H9 (cell line): ENCODE measurements around the gene SLC30A5. TPM values are rescaled to one million over a fixed set of nuclear protein-coding genes. Genes with fewer than 3 reads are reported as not detected.

Experiments
- DNase-seq: peaks from one replicate; pipeline ENCODE4 v3.0.0-alpha.2; 2017
- H2AFZ ChIP-seq: one replicate; pipeline ENCODE4 v1.6.1; 2013; ENCODE audit warnings: mild to moderate bottlenecking, low read length, control low read depth, moderate library complexity
- H2AK5ac ChIP-seq: 2 replicates; pipeline ENCODE4 v1.6.1; 2013; ENCODE audit warnings: low read length, control low read depth, mixed read lengths; ENCODE audit not compliant: insufficient read length
- H2BK120ac ChIP-seq: one replicate; pipeline ENCODE4 v1.6.1; 2013; ENCODE audit warnings: low read depth, mild to moderate bottlenecking, low read length, control low read depth, inconsistent platforms; ENCODE audit not compliant: poor library complexity, severe bottlenecking
- H2BK12ac ChIP-seq: 2 replicates; pipeline ENCODE4 v1.6.1; 2013; ENCODE audit warnings: low read length, control low read depth, mixed read lengths, low read depth; ENCODE audit not compliant: insufficient read length
- H2BK15ac ChIP-seq: 2 replicates; pipeline ENCODE4 v1.6.1; 2013; ENCODE audit warnings: low read depth, low read length, control low read depth
- H2BK20ac ChIP-seq: one replicate; pipeline ENCODE4 v1.6.1; 2013; ENCODE audit warnings: low read depth, mild to moderate bottlenecking, low read length, control low read depth, inconsistent platforms; ENCODE audit not compliant: poor library complexity, severe bottlenecking
- H2BK5ac ChIP-seq: 2 replicates; pipeline ENCODE4 v1.6.1; 2013; ENCODE audit warnings: low read length, control low read depth, mixed read lengths; ENCODE audit not compliant: insufficient read length
- H3K14ac ChIP-seq: 2 replicates; pipeline ENCODE4 v1.6.1; 2013; ENCODE audit warnings: low read length, control low read depth; ENCODE audit not compliant: insufficient read depth
- H3K18ac ChIP-seq: 2 replicates; pipeline ENCODE4 v1.6.1; 2013; ENCODE audit warnings: low read depth, mild to moderate bottlenecking, mixed read lengths, low read length, control low read depth; ENCODE audit not compliant: insufficient read length
- H3K23ac ChIP-seq: 2 replicates; pipeline ENCODE4 v1.6.1; 2013; ENCODE audit warnings: low read length, control low read depth, mixed read lengths, low read depth; ENCODE audit not compliant: insufficient read length
- H3K23me2 ChIP-seq: 2 replicates; pipeline ENCODE4 v1.6.1; 2013; ENCODE audit warnings: low read depth, mild to moderate bottlenecking, mixed read lengths, low read length, control low read depth; ENCODE audit not compliant: insufficient read length, poor library complexity, severe bottlenecking
- H3K27ac ChIP-seq: 2 replicates; pipeline ENCODE4 v1.5.1; 2013; ENCODE audit warnings: low read length, control low read depth, mixed read lengths, low read depth; ENCODE audit not compliant: insufficient read length
- H3K27me3 ChIP-seq: 2 replicates; pipeline ENCODE4 v1.6.1; 2013; ENCODE audit warnings: low read length, control low read depth, inconsistent platforms; ENCODE audit not compliant: insufficient read depth
- H3K4ac ChIP-seq: 2 replicates; pipeline ENCODE4 v1.6.1; 2013; ENCODE audit warnings: low read depth, mild to moderate bottlenecking, control low read depth, inconsistent platforms, low read length, moderate library complexity
- H3K4me1 ChIP-seq: 2 replicates; pipeline ENCODE4 v1.6.1; 2013; ENCODE audit warnings: low read length, control low read depth, inconsistent platforms; ENCODE audit not compliant: insufficient read depth
- H3K4me2 ChIP-seq: 2 replicates; pipeline ENCODE4 v1.6.1; 2013; ENCODE audit warnings: low read length, control low read depth, mixed read lengths; ENCODE audit not compliant: insufficient read length, insufficient read depth
- H3K56ac ChIP-seq: 2 replicates; pipeline ENCODE4 v1.6.1; 2013; ENCODE audit warnings: low read depth, mild to moderate bottlenecking, mixed read lengths, low read length, control low read depth; ENCODE audit not compliant: insufficient read length
- H3K79me1 ChIP-seq: 2 replicates; pipeline ENCODE4 v1.6.1; 2013; ENCODE audit warnings: low read depth, mild to moderate bottlenecking, moderate library complexity, low read length, control low read depth, inconsistent platforms; ENCODE audit not compliant: insufficient read depth, poor library complexity, severe bottlenecking
- H3K79me2 ChIP-seq: 2 replicates; pipeline ENCODE4 v1.6.1; 2013; ENCODE audit warnings: low read length, control low read depth, inconsistent platforms; ENCODE audit not compliant: insufficient read depth
- H3K9ac ChIP-seq: 2 replicates; pipeline ENCODE4 v1.6.1; 2013; ENCODE audit warnings: low read length, control low read depth, mixed read lengths; ENCODE audit not compliant: insufficient read length; ENCODE audit errors: extremely low read depth
- H3K9me3 ChIP-seq: one replicate; pipeline ENCODE4 v1.6.1; 2013; ENCODE audit warnings: low read depth, low read length, inconsistent platforms; ENCODE audit not compliant: control insufficient read depth
- H3T11ph ChIP-seq: one replicate; pipeline ENCODE4 v1.6.1; 2013; ENCODE audit warnings: mild to moderate bottlenecking, low read length, control low read depth, inconsistent platforms
- H4K20me1 ChIP-seq: one replicate; pipeline ENCODE4 v1.6.1; 2013; ENCODE audit not compliant: control insufficient read depth, insufficient read length, insufficient read depth
- H4K5ac ChIP-seq: 2 replicates; pipeline ENCODE4 v1.6.1; 2013; ENCODE audit warnings: low read depth, mild to moderate bottlenecking, mixed read lengths, low read length, control low read depth; ENCODE audit not compliant: insufficient read length
- H4K8ac ChIP-seq: replicated peaks from 2 replicates; pipeline ENCODE4 v1.6.1; 2013; ENCODE audit warnings: low read length, control low read depth, mixed read lengths, low read depth; ENCODE audit not compliant: insufficient read length
- H4K91ac ChIP-seq: 2 replicates; pipeline ENCODE4 v1.6.1; 2013; ENCODE audit warnings: low read depth, mild to moderate bottlenecking, moderate library complexity, mixed read lengths, low read length, control low read depth; ENCODE audit not compliant: insufficient read length
- H3K27ac Mint-ChIP-seq, 3 experiments: 2 replicates in 2 of 3; 3 replicates in 1 of 3; pipeline ENCODE4 v1.8.0; 2020 to 2021; ENCODE audit warnings: mixed read lengths in 3 of 3, mild to moderate bottlenecking in 1 of 3, moderate library complexity in 1 of 3
- H3K27me3 Mint-ChIP-seq: 2 replicates; pipeline ENCODE4 v1.8.0; 2021; ENCODE audit warnings: low read depth, mild to moderate bottlenecking, moderate library complexity, mixed read lengths
- H3K36me3 Mint-ChIP-seq, 3 experiments: 2 replicates in 2 of 3; 3 replicates in 1 of 3; pipeline ENCODE4 v1.8.0; 2020 to 2021; ENCODE audit warnings: low read depth in 3 of 3, mixed read lengths in 3 of 3; ENCODE audit not compliant: insufficient read depth in 1 of 3
- H3K4me1 Mint-ChIP-seq, 2 experiments: 2 replicates each; pipeline ENCODE4 v1.8.0; 2020; ENCODE audit warnings: mixed read lengths in 2 of 2
- H3K4me3 Mint-ChIP-seq, 2 experiments: 2 replicates in 1 of 2; 3 replicates in 1 of 2; pipeline ENCODE4 v1.8.0; 2020 to 2021; ENCODE audit warnings: mild to moderate bottlenecking in 2 of 2, mixed read lengths in 2 of 2, moderate library complexity in 1 of 2
- H3K9me3 Mint-ChIP-seq, 2 experiments: 2 replicates in 1 of 2; 3 replicates in 1 of 2; pipeline ENCODE4 v1.8.0; 2020; ENCODE audit warnings: mild to moderate bottlenecking in 2 of 2, mixed read lengths in 2 of 2, moderate library complexity in 1 of 2
- CTCF ChIP-seq: fragments of 200-600 bp; sonication (generic); conservative IDR thresholded peaks from 3 replicates; pipeline ENCODE4 v1.8.0; 2021; ENCODE audit warnings: antibody characterized with exemption, mild to moderate bottlenecking
- total RNA-seq: library from RNA; stranded (reverse); gene quantifications from 2 replicates; pipeline ENCODE4 v1.2.1, GENCODE V29; 2021

Gene SLC30A5
- total RNA-seq, 1 experiment from 2014 or later = 33.7 TPM

GRCh38 chr5:69129413-69129812 lies 35.6 kb downstream of the SLC30A5 start:
- no peaks in the 10 kb centered on the region for H3K79me2 ChIP-seq
- H4K91ac ChIP-seq = no peak overlapping the region
- H4K5ac ChIP-seq = no peak overlapping the region
- H3K14ac ChIP-seq = no peak overlapping the region
- no peak overlapping the region for H2AK5ac ChIP-seq
- no peak overlapping the region for H3K9ac ChIP-seq
- TF ChIP-seq CTCF = no peak
- H4K8ac ChIP-seq = no peak overlapping the region
- no peak overlapping the region for H3K27ac ChIP-seq
- Mint-ChIP-seq H3K9me3 (no peaks in the 10 kb centered on the region), H3K27ac (no peak overlapping the region), H3K4me3 (no peak overlapping the region), H3K4me1 (no peaks in the 10 kb centered on the region), H3K27me3 (no peaks in the 10 kb centered on the region), H3K36me3 (peaks cover 12 to 38% (median 26%) of the 10 kb centered on the region in 3 experiments)
- H3K27me3 ChIP-seq = no peaks in the 10 kb centered on the region
- H2BK15ac ChIP-seq = no peak overlapping the region
- no peak for DNase-seq
- no peak overlapping the region for H3T11ph ChIP-seq
- H2BK20ac ChIP-seq = no peak overlapping the region
- no peak overlapping the region for H2BK120ac ChIP-seq
- no peak overlapping the region for H3K23ac ChIP-seq
- no peak overlapping the region for H2BK5ac ChIP-seq
- no peaks in the 10 kb centered on the region for H3K4me1 ChIP-seq
- no peak overlapping the region for H2BK12ac ChIP-seq
- no peak overlapping the region for H3K56ac ChIP-seq
- H3K4me2 ChIP-seq = no peak overlapping the region
- H2AFZ ChIP-seq = no peak overlapping the region
- no peaks in the 10 kb centered on the region for H3K79me1 ChIP-seq
- H4K20me1 ChIP-seq = no peaks in the 10 kb centered on the region
- no peak overlapping the region for H3K18ac ChIP-seq
- no peaks in the 10 kb centered on the region for H3K23me2 ChIP-seq
- H3K4ac ChIP-seq = no peak overlapping the region
- H3K9me3 ChIP-seq = no peaks in the 10 kb centered on the region
